Mesendoderm (in vitro differentiated cells): ENCODE data around the gene AP1M2. TPM values are rescaled to one million over a fixed set of nuclear protein-coding genes. Genes with fewer than 3 reads are reported as not detected.

Experiments
- DNase-seq: peaks from one replicate; pipeline ENCODE4 v3.0.0; 2013
- H2AK5ac ChIP-seq: 2 replicates; pipeline ENCODE4 v1.6.1; 2013; ENCODE audit warnings: low read length, inconsistent platforms
- H2BK120ac ChIP-seq: 2 replicates; pipeline ENCODE4 v1.6.1; 2013; ENCODE audit warnings: low read depth, mild to moderate bottlenecking, low read length, moderate library complexity, mixed read lengths
- H2BK15ac ChIP-seq: replicated peaks from 2 replicates; pipeline ENCODE4 v1.6.1; 2013; ENCODE audit warnings: low read depth, mild to moderate bottlenecking, moderate library complexity
- H2BK5ac ChIP-seq: 2 replicates; pipeline ENCODE4 v1.6.1; 2013; ENCODE audit warnings: low read length, inconsistent platforms
- H3K18ac ChIP-seq: 2 replicates; pipeline ENCODE4 v1.6.1; 2013; ENCODE audit warnings: mild to moderate bottlenecking, low read length, mixed read lengths
- H3K23ac ChIP-seq: one replicate; pipeline ENCODE4 v1.6.1; 2013; ENCODE audit warnings: low read length
- H3K27ac ChIP-seq: 2 replicates; pipeline ENCODE4 v1.5.1; 2013; ENCODE audit warnings: low read depth, mild to moderate bottlenecking, inconsistent platforms, low read length, moderate library complexity
- H3K27me3 ChIP-seq: 2 replicates; pipeline ENCODE4 v1.6.1; 2013; ENCODE audit warnings: low read length, control low read depth, mild to moderate bottlenecking, inconsistent platforms; ENCODE audit not compliant: insufficient read depth, poor library complexity
- H3K36me3 ChIP-seq: 2 replicates; pipeline ENCODE4 v1.6.1; 2013; ENCODE audit warnings: low read length, inconsistent platforms; ENCODE audit not compliant: control insufficient read depth, insufficient read depth
- H3K4ac ChIP-seq: one replicate; pipeline ENCODE4 v1.6.1; 2013; ENCODE audit warnings: low read depth, mild to moderate bottlenecking, low read length, moderate library complexity
- H3K4me1 ChIP-seq: 2 replicates; pipeline ENCODE4 v1.6.1; 2013; ENCODE audit warnings: low read depth, low read length, inconsistent platforms; ENCODE audit not compliant: control insufficient read depth
- H3K4me2 ChIP-seq: 2 replicates; pipeline ENCODE4 v1.6.1; 2013; ENCODE audit warnings: low read length
- H3K4me3 ChIP-seq: 2 replicates; pipeline ENCODE4 v1.5.1; 2013; ENCODE audit warnings: mild to moderate bottlenecking, low read length
- H3K56ac ChIP-seq: one replicate; pipeline ENCODE4 v1.6.1; 2013; ENCODE audit warnings: low read length
- H3K79me1 ChIP-seq: 2 replicates; pipeline ENCODE4 v1.6.1; 2013; ENCODE audit warnings: low read length, inconsistent platforms
- H3K79me2 ChIP-seq: 2 replicates; pipeline ENCODE4 v1.6.1; 2013; ENCODE audit warnings: mild to moderate bottlenecking, low read length; ENCODE audit not compliant: control insufficient read depth, insufficient read depth
- H3K9ac ChIP-seq: 2 replicates; pipeline ENCODE4 v1.6.1; 2013; ENCODE audit warnings: low read length, inconsistent platforms
- H4K5ac ChIP-seq: one replicate; pipeline ENCODE4 v1.6.1; 2013; ENCODE audit warnings: low read length
- H4K8ac ChIP-seq: one replicate; pipeline ENCODE4 v1.6.1; 2013; ENCODE audit warnings: low read depth, mild to moderate bottlenecking, control low read depth, low read length, moderate library complexity
- WGBS: extraction: QIAGEN DNeasy Blood & Tissue Kit; methylation state at CpG from one replicate; pipeline ENCODE4 v1.1.7; 2013; ENCODE audit warnings: low lambda C conversion rate, missing lambda C conversion rate; ENCODE audit not compliant: insufficient coverage; ENCODE audit errors: extremely low coverage; 5-methylcytosine and 5-hydroxymethylcytosine counted together
- polyA plus RNA-seq, 2 experiments: library from polyadenylated mRNA; stranded (reverse); fragments of 200-250 nt; gene quantifications; one replicate each; pipeline ENCODE4 v1.2.3, GENCODE V29; 2013

AP1M2 gene
- 50.3 TPM for polyA plus RNA-seq (2013, experiment 1 of 2)
- 50.0 TPM for polyA plus RNA-seq (2013, experiment 2 of 2)

DNA sequence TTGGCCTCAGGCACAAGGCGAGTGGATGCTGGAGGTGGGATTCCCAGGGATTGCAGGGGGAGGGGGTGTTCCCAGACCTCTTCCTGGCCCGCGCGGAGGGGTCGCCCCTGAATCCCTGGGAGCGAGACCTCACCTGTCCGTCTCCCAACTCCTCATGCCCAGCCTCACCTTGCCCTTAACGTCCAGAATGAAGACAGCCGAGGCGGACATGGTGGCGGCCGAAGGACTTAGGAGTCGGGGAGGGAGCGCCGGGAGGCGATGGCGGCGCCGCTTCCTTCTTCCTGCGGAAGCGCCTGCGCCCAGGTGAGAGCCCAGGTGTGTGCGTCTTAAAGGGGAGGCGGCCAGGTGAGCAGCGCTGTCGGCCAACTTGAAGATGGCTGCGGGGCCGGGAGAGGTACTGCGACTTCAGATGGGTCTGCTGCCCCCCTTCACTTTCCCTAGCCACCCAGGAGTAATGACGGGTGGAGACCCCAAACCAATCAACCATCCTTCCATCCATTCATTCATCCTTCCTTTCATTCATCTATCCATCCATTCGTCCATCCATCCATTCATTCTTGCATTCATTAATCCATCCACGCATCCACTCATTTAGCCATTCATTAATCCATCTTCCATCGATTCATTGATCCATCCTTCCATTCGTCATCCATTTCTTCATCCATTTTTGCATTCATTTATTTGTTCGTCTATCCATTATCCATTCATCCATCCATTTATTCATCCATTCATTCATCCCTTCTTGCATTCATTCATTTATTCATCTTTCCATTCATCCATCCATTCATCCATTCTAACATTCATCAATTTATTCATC is at the start of gene AP1M2:
AP1M2 (minus strand) TSS at position 291 of the 817 bp plus-strand sequence; CDS start at position 210, 81 bp downstream.
- Histone ChIP-seq H4K5ac (no peak within 1 kb of the TSS), H3K18ac (no peak within 1 kb of the TSS), H3K9ac (peak within 1 kb of the TSS; percentile 72), H3K79me1 (no peaks in the 10 kb centered on the region), H3K4me3 (peak within 1 kb of the TSS; percentile 64), H3K27me3 (no peaks in the 10 kb centered on the region), H3K4me1 (no peaks in the 10 kb centered on the region), H3K36me3 (no peaks in the 10 kb centered on the region), H2AK5ac (no peak within 1 kb of the TSS), H4K8ac (no peak within 1 kb of the TSS), H3K4ac (peak within 1 kb of the TSS; percentile 36), H3K56ac (peak within 1 kb of the TSS; percentile 90), H2BK120ac (no peak within 1 kb of the TSS), H3K4me2 (peak within 1 kb of the TSS; percentile 9), H3K27ac (no peak within 1 kb of the TSS), H3K79me2 (no peaks in the 10 kb centered on the region), H3K23ac (no peak within 1 kb of the TSS), H2BK15ac (no peak within 1 kb of the TSS), H2BK5ac (no peak within 1 kb of the TSS)
- peak; percentile 58 for DNase-seq
- 100% methylated on average over 1 of the region's 35 CpGs for WGBS

DNA sequence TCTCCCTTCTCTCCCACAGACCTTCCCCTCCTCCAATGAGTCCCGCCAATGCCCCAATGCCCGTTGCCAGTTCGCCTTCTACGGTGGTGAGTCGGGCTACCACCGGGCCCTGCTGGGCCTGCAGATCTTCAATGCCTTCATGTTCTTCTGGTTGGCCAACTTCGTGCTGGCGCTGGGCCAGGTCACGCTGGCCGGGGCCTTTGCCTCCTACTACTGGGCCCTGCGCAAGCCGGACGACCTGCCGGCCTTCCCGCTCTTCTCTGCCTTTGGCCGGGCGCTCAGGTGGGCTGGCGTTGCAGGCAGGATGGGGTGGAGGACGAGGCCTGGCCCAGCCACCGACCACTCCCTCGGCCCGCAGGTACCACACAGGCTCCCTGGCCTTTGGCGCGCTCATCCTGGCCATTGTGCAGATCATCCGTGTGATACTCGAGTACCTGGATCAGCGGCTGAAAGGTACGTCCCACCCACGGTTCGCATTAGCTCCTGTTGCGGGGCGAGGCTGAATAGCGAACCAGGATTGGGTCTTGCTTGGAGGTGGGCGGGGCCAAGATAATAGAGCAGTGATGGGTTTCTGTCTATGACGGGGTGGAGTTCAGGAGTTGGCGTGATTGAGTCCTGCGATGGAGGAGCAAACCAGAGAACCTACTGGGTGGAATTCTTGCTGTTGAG is 49.3 kb upstream of the AP1M2 start:
- no peak overlapping the region for H3K18ac ChIP-seq
- no peak overlapping the region for H4K5ac ChIP-seq
- no peaks in the 10 kb centered on the region for H3K27me3 ChIP-seq
- no peak overlapping the region for H3K27ac ChIP-seq
- H3K4me2 ChIP-seq = no peak overlapping the region
- H3K4me3 ChIP-seq = no peak overlapping the region
- H3K79me2 ChIP-seq = no peaks in the 10 kb centered on the region
- no peak overlapping the region for H2BK5ac ChIP-seq
- no peak overlapping the region for H3K9ac ChIP-seq
- no peak overlapping the region for H2BK15ac ChIP-seq
- no peak overlapping the region for H2BK120ac ChIP-seq
- H2AK5ac ChIP-seq = no peak overlapping the region
- no peak overlapping the region for H3K23ac ChIP-seq
- no peak overlapping the region for H3K56ac ChIP-seq
- H4K8ac ChIP-seq = no peak overlapping the region
- H3K4ac ChIP-seq = no peak overlapping the region
- peaks cover 26% of the 10 kb centered on the region for H3K36me3 ChIP-seq
- DNase-seq = no peak
- H3K4me1 ChIP-seq = no peaks in the 10 kb centered on the region
- no CpG with 5 or more reads among the region's 37 CpGs for WGBS
- H3K79me1 ChIP-seq = no peaks in the 10 kb centered on the region

DNA sequence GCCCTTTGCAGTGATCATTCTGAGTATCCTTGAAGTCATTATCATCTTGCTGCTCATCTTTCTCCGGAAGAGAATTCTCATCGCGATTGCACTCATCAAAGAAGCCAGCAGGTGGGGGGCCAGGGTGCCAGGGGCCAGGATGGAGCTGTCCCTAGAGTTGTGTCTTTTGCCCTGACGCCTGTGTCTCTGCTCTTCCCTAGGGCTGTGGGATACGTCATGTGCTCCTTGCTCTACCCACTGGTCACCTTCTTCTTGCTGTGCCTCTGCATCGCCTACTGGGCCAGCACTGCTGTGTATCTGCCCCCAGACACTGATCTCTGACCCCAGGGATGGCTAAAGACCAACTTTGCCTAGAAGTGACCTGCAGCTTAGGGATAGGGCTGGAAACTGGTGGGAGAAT is 47.9 kb upstream of the AP1M2 start:
- Histone ChIP-seq H2BK120ac (no peak overlapping the region), H3K27ac (no peak overlapping the region), H3K36me3 (peaks cover 28% of the 10 kb centered on the region), H4K8ac (no peak overlapping the region), H2BK15ac (no peak overlapping the region), H3K79me2 (no peaks in the 10 kb centered on the region), H3K18ac (no peak overlapping the region), H2BK5ac (no peak overlapping the region), H2AK5ac (no peak overlapping the region), H3K4me2 (no peak overlapping the region), H3K23ac (no peak overlapping the region), H3K4me1 (no peaks in the 10 kb centered on the region), H3K4ac (no peak overlapping the region), H3K56ac (no peak overlapping the region), H4K5ac (no peak overlapping the region), H3K9ac (no peak overlapping the region), H3K4me3 (no peak overlapping the region), H3K79me1 (no peaks in the 10 kb centered on the region), H3K27me3 (no peaks in the 10 kb centered on the region)
- no peak for DNase-seq
- WGBS = no CpG with 5 or more reads among the region's 6 CpGs

DNA sequence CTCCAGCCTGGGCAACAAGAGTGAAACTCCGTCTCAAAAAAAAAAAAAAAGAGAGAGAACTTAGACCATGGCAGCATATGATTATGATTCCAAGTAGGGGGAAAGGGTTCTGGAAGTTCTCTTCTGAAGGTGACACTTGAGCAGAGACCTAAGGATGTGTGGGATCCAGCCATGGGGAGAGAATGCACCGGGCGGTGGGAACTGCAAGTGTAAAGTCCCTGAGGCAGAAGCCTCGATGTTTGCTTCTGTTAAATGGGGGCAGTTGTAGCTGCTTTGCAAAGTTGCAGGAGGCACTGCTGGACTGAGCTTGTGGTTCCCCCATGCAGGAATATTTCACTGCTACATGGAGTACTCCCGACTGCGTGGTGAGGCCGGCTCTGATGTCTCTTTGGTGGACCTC is 47.3 kb upstream of the AP1M2 start:
- no peak overlapping the region for H3K18ac ChIP-seq
- H3K79me2 ChIP-seq = no peaks in the 10 kb centered on the region
- no peak overlapping the region for H2BK120ac ChIP-seq
- no peak overlapping the region for H3K23ac ChIP-seq
- peaks cover 28% of the 10 kb centered on the region for H3K36me3 ChIP-seq
- H4K5ac ChIP-seq = no peak overlapping the region
- no peak overlapping the region for H2BK15ac ChIP-seq
- WGBS = no CpG with 5 or more reads among the region's 7 CpGs
- H2BK5ac ChIP-seq = no peak overlapping the region
- no peak overlapping the region for H4K8ac ChIP-seq
- no peak overlapping the region for H3K4me3 ChIP-seq
- no peaks in the 10 kb centered on the region for H3K27me3 ChIP-seq
- H3K4me2 ChIP-seq = no peak overlapping the region
- DNase-seq = no peak
- no peak overlapping the region for H3K27ac ChIP-seq
- H3K4me1 ChIP-seq = no peaks in the 10 kb centered on the region
- no peaks in the 10 kb centered on the region for H3K79me1 ChIP-seq
- H3K9ac ChIP-seq = no peak overlapping the region
- H3K4ac ChIP-seq = no peak overlapping the region
- no peak overlapping the region for H2AK5ac ChIP-seq
- no peak overlapping the region for H3K56ac ChIP-seq

DNA sequence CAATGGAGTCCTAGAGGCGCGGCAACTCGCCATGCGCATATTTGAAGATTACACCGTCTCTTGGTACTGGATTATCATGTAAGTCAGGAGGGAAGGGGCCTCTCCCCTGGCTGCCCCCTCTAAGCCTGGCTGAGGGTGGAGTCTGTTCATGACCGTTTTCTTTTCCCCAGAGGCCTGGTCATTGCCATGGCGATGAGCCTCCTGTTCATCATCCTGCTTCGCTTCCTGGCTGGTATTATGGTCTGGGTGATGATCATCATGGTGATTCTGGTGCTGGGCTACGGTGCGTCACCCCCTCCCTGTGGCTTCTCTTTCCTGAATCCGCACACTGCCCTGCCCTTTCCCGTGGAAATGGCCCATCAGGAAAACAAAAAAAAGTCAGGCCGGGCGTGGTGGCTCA is 44.8 kb upstream of the AP1M2 start:
- Histone ChIP-seq H3K9ac (no peak overlapping the region), H4K8ac (no peak overlapping the region), H3K27me3 (no peaks in the 10 kb centered on the region), H2AK5ac (no peak overlapping the region), H3K79me1 (peaks cover 2% of the 10 kb centered on the region), H3K79me2 (no peaks in the 10 kb centered on the region), H3K27ac (no peak overlapping the region), H3K4me2 (no peak overlapping the region), H2BK120ac (no peak overlapping the region), H3K56ac (no peak overlapping the region), H2BK5ac (no peak overlapping the region), H3K4ac (no peak overlapping the region), H4K5ac (no peak overlapping the region), H3K36me3 (peaks cover 23% of the 10 kb centered on the region), H3K4me1 (no peaks in the 10 kb centered on the region), H3K23ac (no peak overlapping the region), H3K4me3 (no peak overlapping the region), H3K18ac (no peak overlapping the region), H2BK15ac (no peak overlapping the region)
- no peak for DNase-seq
- WGBS = no CpG with 5 or more reads among the region's 14 CpGs
